ENCODE data around the gene C19orf12.
A peak's percentile ranks its signal among the peaks of the same experiment; 100 is the strongest.
"Not testable (repeated sequence)": the region's sequence is repeated elsewhere in the genome, so short reads cannot be mapped to it uniquely, and the experiment has no call there.

C19orf12 gene

GRCh38 chr19:29727906-29728305, 12.8 kb upstream of the C19orf12 start:
- DNase-seq (ENCODE audit: low spot score) = no peak

DNA sequence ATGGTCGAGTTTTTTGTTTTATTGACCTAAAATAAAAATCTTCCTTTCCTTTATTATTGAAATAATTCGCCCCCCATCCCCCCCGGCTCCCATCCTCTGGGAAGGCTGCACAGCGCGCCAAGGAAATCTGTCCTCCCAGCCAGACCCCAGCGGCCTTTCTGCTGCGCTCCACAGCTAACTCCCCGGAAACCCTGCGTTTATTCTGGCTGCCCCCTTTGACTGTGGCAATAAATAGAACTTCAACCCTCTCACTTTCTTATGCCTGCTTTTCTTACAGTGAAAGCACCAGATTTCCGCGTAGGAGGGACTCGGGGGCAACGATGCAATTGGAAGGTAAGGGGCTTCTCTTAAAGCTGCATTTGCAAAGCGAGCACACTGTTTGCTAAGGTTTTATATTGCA, 9.7 kb upstream of the C19orf12 start:
- no peak for DNase-seq (ENCODE audit: low spot score)

GRCh38 chr19:29724102-29724641, 9.1 kb upstream of the C19orf12 start:
- no peak for DNase-seq (ENCODE audit: low spot score)

DNA sequence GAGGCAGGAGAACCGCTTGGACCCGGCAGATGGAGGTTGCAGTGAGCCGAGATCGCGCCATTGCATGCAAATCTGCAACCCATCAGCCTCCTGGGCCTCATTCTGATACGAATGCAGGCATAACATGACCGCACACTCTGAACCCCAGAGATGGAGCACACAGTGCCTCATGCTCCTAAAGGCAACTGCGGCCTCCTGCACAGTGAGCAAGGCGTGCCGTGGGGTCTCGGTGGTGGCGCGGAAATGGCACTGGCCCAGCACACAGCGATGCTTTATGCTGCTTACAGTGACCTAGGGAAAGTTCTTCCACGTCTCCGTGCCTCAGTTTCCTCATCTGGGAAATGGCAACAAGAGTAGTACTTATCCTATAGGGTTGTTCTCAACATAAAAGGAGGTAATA, 2.0 kb upstream of the C19orf12 start:
- no peak for DNase-seq (ENCODE audit: low spot score)

DNA sequence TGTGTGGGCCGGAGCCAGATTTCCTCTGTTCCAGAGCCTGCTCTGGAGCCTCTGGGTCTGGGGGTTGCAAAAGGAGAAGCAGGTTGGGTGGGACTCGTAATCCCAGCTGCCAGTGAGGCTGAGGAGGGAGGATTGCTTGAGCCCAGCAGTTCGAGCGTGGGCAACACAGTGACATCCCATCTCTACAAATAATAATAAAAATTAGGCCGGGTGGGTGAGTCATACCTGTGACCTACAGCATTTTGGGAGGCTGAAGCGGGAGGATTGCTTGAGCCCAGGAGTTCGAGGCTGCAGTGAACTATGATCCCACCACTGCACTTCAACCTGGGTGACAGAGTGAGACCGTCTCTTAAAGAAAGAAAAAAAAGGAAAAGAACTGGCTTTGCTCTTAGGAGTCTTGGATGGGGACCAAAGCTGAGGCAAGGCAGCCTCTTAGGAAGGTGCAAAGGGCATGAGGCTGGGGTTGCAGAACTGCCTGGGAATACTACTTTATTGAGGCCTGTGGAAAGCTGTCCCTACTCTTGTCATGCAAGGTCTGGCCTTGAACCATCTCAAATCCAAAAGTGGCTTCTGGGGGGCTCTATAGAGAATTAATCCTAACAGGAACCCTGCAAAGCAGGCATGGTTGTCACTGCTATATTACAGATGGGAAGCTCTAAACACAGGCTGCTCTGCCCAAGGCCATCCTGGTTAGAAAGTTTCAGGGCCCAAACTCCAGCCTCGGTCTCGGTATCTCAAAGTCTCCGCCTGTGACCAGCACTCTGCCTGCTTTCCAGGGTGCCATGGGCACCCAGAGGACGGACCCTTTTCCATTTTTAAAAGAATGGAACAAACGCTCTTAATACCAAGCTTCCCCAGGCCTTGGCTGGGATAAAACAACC, 880 bp upstream of the C19orf12 start:
- no peak for DNase-seq (ENCODE audit: low spot score)

DNA sequence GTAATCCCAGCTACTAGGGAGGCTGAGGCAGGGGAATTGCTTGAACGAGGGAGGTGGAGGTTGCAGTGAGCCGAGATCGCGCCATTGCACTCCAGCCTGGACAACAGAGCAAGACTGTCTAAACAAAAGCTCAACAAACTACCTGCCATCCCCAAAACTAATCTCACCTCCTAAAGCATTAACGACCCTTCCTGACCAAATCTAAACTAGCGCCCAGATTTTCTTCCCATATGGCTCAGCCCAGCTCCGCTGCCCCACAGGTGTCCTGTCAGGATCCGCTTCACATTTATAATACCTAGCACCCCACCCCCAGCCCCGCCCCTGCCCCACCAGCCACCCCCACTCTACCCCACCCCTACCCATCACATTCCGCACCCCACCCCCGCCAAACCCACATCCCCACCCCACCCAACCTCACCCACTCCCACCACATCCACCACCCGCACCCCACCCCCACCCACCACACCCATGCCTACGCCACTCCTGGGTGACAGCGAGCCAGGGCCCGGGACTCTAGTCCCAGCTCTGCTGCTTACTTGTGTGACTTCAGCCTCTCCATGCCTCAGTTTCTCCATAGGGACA, 599 bp downstream of the C19orf12 start:
- DNase-seq (ENCODE audit: low spot score) = peak; percentile 59

- DNase-seq (ENCODE audit: low spot score) = no peak
These were observed 2.1 kb downstream of the C19orf12 start for GRCh38 chr19:29712744-29713516.

DNA sequence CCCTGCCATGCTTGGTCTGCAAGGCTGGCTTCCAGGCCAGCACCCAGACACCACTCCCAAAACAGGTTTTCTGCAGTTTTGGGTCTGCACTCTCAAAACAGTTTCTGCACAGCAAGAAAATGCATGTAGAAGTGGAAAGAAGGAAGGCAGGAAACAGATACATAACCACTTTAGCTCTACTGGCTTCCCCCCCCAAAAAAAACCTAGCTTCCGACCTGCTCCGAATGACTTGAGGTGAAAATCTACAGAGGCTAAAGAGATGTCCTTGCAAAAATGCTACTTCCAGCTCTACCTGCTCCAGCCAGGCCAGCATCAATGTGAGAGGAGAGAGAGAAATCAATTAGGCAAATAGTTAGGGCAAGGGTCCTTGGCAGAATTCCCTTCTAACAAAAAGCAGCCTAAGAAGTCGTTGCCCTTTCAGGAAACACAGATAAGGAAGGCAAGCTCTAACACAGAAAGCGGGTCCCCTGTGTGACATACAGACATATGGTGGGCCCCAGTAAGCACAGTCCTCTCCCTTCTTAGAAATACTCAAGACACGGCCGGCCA, 3.4 kb downstream of the C19orf12 start:
- no peak for DNase-seq (ENCODE audit: low spot score)

GRCh38 chr19:29709440-29709798, 5.6 kb downstream of the C19orf12 start:
- DNase-seq (ENCODE audit: low spot score) = not testable (repeated sequence)

- no peak for DNase-seq (ENCODE audit: low spot score)
These were observed 6.3 kb downstream of the C19orf12 start for GRCh38 chr19:29708554-29709439.

DNA sequence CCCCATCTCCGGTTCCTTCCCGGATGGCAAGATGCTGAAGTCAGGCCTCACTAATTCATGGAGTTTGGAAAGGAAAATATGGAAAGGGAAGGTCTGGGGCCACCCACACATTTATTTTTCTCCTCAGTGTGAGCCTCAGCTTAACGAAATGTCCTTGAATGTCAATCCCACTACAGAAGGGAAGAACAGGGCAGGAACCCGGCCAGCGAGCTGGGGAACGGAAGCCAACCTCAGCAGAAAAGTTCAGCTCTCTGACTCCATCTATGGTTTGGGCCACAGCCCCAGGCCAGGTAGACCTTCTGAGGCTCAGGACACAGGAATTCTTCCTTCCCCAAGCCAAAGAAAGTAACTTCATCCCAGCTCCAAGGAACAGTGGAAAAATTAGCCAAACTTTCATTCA, 8.4 kb downstream of the C19orf12 start:
- DNase-seq (ENCODE audit: low spot score) = no peak

DNA sequence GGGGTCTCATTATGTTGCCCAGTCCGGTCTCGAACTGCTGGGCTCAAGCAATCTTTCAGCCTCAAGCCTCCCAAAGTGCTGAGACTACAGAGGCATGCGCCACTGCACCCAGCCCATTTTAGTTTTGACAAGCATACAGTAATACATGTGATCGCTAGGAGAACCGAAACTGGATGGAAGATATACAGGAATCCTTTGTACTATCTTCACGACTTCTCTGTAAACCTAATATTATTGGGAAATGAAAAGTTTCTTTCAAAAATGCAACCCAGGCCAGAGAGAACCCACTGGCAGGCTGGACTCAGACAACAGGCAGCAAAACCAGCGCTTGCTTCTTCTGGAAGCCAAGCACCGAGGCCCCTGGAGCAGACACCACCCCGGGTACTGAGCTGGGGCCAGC, 9.4 kb downstream of the C19orf12 start:
- no peak for DNase-seq (ENCODE audit: low spot score)

DNA sequence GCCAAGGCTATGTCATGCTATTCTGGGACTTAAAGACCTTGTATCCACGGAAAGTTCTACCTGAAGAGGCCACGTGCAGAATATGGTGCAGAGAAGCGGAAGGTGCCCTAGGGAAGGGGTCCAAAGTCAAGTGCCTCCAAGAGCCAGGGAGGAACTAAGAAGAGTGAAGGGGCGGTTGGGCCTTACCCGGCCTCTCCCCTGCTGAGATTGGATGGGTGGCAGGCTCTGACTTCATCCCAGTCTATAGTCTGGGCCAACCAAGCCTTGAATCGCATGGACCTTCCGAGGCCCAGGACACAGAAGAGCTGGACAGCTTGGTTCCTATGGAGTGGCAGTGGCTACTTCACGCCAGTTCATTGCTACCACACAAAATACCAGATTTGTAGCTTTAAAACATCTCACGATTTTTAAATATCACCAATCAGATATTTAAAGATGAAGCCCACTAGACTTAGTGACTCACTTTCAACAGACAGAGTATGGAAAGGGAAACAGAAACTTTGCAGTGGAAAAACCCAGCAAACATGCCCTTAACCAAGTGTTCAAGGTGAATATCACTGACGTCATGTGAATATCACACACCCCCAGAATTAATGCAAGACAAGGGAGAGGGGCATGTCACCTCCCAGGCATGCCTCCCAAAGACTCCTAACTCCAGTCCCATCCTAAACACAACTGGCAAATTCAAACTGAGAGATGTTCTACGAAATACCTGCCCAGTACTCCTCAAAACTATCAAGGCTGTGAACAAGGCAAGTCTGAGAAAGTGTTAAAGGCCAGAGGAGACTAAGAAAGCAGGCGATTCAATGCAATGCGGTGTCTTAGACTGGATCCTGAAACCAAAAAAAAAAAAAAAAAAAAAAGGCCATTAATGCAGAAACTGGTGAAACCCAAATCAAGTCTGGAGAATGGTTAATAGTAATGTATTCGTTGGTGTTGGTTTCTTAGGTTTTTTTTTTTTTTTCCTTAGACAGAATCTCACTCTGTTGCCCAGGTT, 10.2 kb downstream of the C19orf12 start:
- DNase-seq (ENCODE audit: low spot score) = peak; percentile 49

DNA sequence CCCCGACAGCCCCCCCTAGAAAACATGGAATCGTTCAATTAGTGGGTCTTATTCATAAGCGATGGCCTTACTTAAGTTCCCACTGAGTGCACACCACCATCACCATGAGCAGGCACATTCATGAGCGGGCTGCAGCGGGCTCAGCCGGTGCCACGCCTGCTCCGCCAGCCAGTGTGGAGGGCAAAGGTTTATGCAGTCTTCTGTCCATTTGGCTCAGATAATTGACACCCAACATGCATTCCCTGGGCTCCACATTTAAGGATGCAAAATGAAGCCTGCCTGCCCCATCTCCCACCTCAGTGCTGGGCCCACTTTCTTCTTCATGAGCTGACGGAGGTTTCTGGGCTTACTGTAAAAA, 12.1 kb downstream of the C19orf12 start:
- no peak for DNase-seq (ENCODE audit: low spot score)

- DNase-seq (ENCODE audit: low spot score) = no peak
These were observed 12.7 kb downstream of the C19orf12 start for GRCh38 chr19:29702161-29702962.

DNA sequence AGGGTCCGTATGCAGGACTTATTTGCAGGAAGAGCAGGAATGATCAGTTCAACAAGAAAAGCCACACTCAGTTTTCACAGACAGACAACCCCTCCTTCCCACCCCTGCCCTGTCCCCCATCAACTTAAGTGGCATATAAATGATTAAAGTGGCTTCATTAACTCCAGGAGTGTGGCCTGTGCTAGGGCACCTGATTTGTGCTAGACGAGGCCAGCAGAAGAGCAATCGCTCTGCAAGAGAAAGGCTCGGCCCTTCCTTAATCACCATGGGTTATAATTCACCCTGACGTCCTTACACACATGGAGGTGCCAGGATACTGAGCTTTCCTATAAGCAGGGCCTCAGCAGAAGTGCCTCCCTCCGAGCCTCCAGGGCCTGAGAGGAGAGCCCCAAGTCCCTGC, 14.6 kb downstream of the C19orf12 start:
- DNase-seq (ENCODE audit: low spot score) = no peak

GRCh38 chr19:29699861-29700260, 15.2 kb downstream of the C19orf12 start:
- no peak for DNase-seq (ENCODE audit: low spot score)

DNA sequence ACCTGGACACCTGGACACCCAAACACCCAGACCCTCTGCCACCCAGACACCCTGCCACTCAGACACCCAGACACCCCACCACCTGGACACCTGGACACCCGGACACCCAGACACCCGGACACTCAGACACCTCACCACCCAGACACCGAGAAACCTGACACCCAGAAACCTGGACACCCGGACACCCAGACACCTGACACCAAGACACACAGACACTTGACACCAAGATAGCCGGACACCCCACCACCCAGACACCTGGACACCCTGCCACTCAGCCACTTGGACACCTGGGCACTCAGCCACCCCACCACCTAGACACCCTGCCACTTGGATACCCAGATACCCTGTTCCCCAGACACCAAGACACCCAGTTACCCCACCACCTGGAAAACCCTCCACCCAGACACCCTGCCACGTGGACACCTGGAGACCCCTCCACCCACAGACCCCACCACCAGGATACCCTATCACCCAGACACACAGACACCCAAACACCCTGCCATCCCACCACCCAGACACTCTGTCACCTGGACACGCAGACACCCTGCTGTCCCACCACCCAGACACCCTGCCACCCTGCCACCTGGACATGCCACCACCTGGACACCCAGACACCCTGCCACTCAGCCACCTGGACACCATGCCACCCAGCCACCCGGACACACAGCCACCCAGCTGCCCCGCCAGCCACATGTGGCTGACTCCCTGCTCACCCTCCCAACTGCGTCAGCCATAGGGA, 17.4 kb downstream of the C19orf12 start:
- DNase-seq (ENCODE audit: low spot score) = no peak

DNA sequence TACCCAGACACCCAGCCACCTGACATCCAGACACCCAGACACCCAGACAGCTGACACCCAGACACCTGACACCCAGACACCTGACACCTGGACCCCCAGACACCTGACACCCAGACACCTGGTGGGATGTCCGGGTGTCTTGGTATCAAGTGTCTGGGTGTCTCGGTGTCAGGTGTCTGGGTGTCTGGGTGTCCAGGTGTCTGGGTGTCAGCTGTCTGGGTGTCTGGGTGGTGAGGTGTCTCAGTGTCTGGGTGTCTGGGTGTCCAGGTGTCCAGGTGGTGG, 18.6 kb downstream of the C19orf12 start:
- DNase-seq (ENCODE audit: low spot score) = no peak

Measured in CD4-positive, alpha-beta T cell treated with Interleukin-2 at 100 ng/mL for 4 hours (primary cell).